Left renal pelvis (tissue), 4 donors: ENCODE measurements around the gene SMIM1. TPM values are rescaled to one million over a fixed set of nuclear protein-coding genes. Genes with fewer than 3 reads are reported as not detected.

Experiments
- DNase-seq, 4 donors: peaks; one replicate each; pipeline ENCODE4 v3.0.0-alpha.2; 2013; ENCODE audit warnings: low read depth in 4 of 4, low spot score in 3 of 4
- polyA plus RNA-seq, 4 donors: library from polyadenylated mRNA; unstranded; fragments of 120-200 nt; gene quantifications; one replicate each; pipeline ENCODE4 v1.2.1, GENCODE V29; 2013; ENCODE audit not compliant: insufficient read length in 4 of 4

SMIM1 gene
- polyA plus RNA-seq, 4 donors: 5.3 to 22.8 (median 8.8) TPM

GRCh38 chr1:3817138-3817740 lies 44.7 kb downstream of the SMIM1 start:
- DNase-seq: no peak

GRCh38 chr1:3817821-3818597 lies 45.5 kb downstream of the SMIM1 start:
- DNase-seq: no peak

- no peak for DNase-seq
Measured at GRCh38 chr1:3819771-3820200, 47.2 kb downstream of the SMIM1 start.

GRCh38 chr1:3820316-3820715 lies 47.8 kb downstream of the SMIM1 start:
- DNase-seq: no peak

DNA sequence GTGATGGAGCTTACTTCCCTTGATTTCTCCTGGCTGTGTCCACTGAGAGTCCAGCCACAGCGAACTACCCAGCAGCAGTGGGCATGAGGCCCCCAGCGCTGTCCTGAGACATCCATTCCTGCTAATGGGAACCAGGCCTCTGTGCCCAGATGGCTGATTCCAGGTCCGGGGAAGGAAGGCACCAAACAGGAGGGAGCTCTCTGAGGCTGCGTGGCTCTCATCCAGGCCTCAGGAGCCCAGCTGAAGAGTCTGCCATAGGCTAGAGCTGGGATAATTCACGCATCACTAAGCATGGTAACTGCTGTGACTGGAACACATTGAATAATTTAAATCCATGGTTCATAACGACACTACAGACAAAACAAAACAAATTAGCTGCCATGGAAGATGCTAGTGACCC lies 48.5 kb downstream of the SMIM1 start:
- no peak for DNase-seq

DNA sequence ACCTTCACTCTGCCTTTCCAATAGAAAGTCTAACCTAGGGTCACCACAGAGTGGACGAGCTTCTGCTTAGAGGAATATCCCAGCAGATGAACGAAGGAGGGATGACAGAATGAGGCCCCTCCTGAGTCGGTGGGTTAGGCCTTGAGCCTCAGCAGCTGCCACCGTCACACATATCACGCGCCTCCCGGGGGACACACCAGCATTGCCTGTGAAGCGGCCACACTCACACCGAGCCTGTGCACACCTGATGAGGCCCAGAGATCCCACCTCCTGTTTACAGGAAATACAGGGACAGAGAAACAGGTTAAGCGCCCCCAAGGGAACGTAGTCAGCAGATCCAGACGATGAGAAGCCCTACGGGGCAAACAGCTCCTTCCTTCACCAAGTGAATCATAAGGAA lies 48.9 kb downstream of the SMIM1 start:
- DNase-seq: no peak

- DNase-seq: no peak
Measured at GRCh38 chr1:3821908-3822307, 49.4 kb downstream of the SMIM1 start.

GRCh38 chr1:3822421-3822820 lies 49.9 kb downstream of the SMIM1 start:
- DNase-seq: no peak

DNA sequence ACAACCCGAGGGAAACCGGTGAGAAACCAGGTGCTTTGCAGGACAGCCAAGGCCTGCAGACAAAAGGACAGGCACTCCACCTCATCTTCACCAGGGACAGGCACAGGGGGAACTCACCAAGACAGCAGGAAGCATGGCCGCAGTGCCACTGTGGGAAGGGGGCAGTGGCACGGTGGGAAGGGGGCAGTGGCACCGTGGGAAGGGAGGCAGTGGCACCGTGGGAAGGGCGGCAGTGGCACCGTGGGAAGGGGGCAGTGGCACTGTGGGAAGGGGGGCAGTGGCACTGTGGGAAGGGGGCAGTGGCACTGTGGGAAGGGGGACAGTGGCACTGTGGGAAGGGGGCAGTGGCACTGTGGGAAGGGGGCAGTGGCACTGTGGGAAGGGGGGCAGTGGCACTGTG lies 52.1 kb downstream of the SMIM1 start:
- no peak for DNase-seq

DNA sequence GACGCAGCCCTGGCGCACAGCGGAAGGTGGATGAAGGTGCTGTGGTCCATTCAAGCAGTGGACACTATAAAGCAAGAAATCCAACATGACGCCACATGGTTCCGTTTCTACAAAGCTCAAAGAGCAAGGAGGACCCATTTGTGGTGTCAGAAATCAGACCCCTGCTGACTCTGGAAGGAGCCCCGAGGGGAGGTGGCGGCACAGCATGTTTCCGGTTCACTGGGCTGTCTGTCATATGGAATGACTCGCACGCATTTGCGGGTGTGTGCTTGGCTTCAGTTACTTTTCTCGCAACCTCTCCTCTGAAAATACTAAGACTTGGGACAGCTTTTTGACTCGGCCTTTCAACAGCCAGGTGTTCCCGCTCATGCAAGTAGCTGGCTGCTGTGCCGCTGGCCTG lies 52.8 kb downstream of the SMIM1 start:
- no peak for DNase-seq

Other genes starting within 250 kb of the SMIM1 start
- gene MEGF6, start 161.2 kb upstream of the SMIM1 start, polyA plus RNA-seq: 10 to 100 TPM in 2 of 4 donors, 1 to 10 TPM in 2; 8.1 to 26.3 (median 14.0) TPM
- 10 to 100 TPM; 35.9 to 45.0 (median 40.6) TPM for gene TPRG1L, start 147.7 kb upstream of the SMIM1 start, polyA plus RNA-seq
- 10 to 100 TPM; 13.2 to 23.2 (median 18.1) TPM for gene WRAP73, start 122.6 kb upstream of the SMIM1 start, polyA plus RNA-seq
- gene TP73, start 120.2 kb upstream of the SMIM1 start, polyA plus RNA-seq: under 1 TPM; 0.47 to 0.97 (median 0.74) TPM
- under 1 TPM; 0.07 to 0.27 (median 0.19) TPM for gene CCDC27, start 20.3 kb upstream of the SMIM1 start, polyA plus RNA-seq
- gene LRRC47, start 23.7 kb downstream of the SMIM1 start, polyA plus RNA-seq: 10 to 100 TPM; 53.6 to 77.5 (median 62.1) TPM
- gene CEP104, start 84.5 kb downstream of the SMIM1 start, polyA plus RNA-seq: 10 to 100 TPM; 30.2 to 43.3 (median 37.7) TPM
- gene DFFB, start 84.7 kb downstream of the SMIM1 start, polyA plus RNA-seq: 10 to 100 TPM in 1 of 4 donors, 1 to 10 TPM in 3; 5.2 to 11.2 (median 7.0) TPM
- 10 to 100 TPM; 27.9 to 33.2 (median 29.7) TPM for gene C1orf174, start 127.5 kb downstream of the SMIM1 start, polyA plus RNA-seq